Measurements from ENCODE around the gene HERPUD2.
A peak's percentile ranks its signal among the peaks of the same experiment; 100 is the strongest.
"Not testable (repeated sequence)": the region's sequence is repeated elsewhere in the genome, so short reads cannot be mapped to it uniquely, and the experiment has no call there.

The HERPUD2 gene

GRCh38 chr7:35676211-35676610 lies 18.7 kb downstream of the HERPUD2 start:
- no peak for DNase-seq

GRCh38 chr7:35670856-35671569 lies 23.9 kb downstream of the HERPUD2 start:
- no peak for DNase-seq

DNA sequence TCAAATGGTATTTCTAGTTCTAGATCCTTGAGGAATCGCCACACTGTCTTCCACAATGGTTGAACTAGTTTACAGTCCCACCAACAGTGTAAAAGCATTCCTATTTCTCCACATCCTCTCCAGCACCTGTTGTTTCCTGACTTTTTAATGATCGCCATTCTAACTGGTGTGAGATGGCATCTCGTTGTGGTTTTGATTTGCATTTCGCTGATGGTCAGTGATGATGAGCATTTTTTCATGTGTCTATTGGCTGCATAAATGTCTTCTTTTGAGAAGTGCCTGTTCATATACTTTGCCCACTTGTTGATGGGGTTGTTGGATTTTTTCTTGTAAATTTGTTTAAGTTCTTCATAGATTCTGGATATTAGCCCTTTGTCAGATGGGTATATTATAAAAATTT lies 34.5 kb downstream of the HERPUD2 start:
- not testable (repeated sequence) for DNase-seq

DNA sequence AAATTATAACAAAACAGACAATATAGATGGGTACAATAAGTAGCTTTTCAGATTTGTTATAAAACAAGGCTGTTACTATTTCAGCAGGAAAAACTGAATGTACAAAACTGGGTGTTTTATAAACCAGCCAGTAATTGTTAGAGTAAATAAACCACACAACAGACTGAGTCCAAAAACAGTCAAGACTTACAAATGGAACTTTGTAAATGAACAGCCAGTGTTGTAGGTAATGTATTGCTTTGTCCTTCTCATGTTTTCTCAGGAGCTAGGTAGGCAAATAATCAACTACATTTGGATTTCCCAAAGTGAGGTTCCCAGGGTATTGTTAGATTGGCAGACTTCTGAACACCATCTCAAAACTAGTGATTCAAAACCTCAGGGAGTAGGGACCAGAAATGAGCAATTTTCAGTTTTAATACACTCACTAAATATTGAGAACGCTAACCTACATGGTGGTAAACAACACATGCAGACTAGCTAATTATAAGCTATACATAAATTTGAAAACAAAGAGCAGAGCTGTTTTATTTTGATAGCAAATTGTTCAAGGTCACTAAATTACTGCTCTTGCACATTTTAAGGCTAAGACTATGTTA lies 36.2 kb downstream of the HERPUD2 start:
- no peak for DNase-seq

DNA sequence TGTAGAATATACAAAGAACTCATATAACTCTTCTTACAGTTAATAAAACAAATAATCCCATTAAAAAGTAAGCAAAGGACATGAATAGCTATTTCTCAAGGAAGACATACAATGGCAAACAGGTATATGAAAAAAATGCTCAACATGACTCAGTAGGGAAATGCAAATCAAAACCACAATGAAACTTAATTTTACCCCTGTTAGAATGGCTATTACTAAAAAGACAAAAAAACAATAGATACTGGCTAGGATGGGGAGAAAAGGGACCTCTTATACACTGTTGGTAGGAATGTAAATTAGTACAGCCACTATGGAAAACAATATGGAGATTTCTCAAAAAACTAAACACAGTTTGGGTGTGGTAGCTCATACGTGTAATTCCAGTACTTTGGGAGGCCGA lies 37.8 kb downstream of the HERPUD2 start:
- DNase-seq: no peak

GRCh38 chr7:35654558-35654957 lies 40.4 kb downstream of the HERPUD2 start:
- not testable (repeated sequence) for DNase-seq

DNA sequence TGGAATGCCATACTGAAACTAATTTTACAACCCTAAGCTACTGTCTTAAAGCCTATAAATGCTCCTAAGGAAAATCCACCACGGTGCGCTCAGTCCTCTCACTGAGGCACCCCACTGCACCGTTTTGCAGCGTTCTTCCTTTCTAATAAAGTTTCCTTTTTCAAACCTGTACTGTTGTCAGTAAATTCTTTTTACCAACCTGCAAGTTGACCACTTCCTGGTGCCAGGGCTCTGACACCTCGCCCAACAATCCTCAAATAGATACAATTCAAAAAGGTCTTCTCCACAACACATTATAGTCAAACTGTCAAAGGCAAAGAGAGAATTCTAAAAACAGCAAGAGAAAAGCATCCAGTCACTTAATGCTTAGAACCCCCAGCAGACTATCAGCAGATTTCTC lies 42.8 kb downstream of the HERPUD2 start:
- no peak for DNase-seq

GRCh38 chr7:35650751-35651150 lies 44.2 kb downstream of the HERPUD2 start:
- DNase-seq: no peak

DNA sequence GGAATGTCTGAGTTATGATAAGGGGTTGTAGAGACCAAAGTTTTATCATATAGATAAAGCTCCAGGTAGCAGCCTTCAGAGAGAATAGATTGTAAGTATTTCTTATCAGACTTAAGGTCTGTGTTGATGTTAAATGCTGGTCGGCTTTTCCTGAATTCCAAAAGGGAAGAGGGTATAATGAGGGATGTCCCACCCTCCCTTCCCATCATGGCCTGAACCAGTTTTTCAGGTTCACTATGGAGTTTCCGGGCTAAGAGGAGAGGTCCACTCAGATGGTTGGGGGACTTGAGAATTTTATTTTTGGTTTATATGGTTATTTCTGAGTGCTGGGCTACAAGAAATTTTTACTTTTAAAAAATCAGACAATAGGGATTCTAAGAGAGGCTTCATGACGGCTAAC lies 45.2 kb downstream of the HERPUD2 start:
- no peak for DNase-seq

GRCh38 chr7:35648367-35648766 lies 46.6 kb downstream of the HERPUD2 start:
- DNase-seq: no peak

DNA sequence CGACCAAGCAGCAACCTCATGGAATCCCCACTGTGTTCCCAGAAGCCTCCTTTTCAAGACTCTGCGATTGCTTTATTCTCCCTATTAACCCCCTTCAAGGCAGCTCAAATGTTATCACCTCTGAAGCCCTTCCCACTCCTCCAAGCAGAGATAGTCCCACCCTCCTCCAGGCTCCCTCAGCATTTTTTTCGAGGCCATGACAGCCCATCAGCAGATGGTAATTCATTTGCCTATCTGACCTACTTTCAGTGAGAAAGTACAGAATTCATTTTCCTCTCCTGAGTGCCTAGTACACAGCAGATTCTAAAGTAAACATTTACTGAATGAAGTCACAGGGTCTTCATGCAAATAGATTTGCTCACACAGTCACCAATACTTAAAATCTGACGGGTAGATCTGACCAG lies 47.8 kb downstream of the HERPUD2 start:
- DNase-seq: peak; percentile 67

- peak; percentile 32 for DNase-seq
Measured at GRCh38 chr7:35646289-35647023, 48.5 kb downstream of the HERPUD2 start.

- no peak for DNase-seq
Measured at GRCh38 chr7:35645691-35646090, 49.2 kb downstream of the HERPUD2 start.

DNA sequence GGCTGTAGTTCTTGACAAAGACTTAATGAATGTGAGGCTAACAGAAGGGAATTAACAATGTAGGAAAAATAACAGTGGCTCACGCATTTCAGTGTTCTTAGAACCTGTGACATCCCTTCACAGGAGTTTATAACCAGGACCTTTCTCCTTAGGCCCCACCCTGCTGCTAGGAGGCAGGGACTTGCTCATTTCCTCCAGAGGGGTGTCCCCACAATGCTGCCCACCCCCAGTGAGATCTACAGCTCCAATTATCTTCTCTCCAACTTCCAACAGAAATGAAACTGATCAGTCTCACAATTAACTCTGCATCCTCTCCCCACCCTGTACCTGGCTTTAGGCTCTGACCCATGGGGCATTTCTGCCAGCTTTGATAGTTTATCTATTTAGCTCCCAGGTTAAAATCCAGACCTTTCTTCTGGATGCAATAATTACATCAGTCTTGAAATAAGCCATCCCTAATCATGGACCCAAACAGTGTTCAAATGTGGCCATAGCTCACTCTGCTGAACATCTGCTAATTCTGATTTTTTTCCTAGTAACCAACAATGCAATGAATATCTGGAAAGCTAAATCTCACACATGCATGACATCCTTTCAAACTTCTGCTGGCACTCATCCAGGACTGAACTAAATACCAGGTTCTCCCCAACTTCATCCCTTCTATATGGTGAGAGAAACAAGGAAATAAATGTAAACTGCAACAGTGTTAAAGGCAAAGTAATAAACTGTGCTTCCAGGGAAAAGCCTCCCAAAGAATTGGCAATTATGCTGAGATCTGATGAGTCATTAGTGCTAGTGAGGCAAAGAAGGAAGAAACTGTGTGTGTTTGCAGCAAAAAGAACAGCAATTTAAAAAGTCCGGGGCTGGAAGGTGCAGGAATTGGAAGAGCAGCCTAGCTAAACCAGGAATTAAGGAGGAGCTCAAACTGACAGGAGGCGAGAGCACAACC lies 64.6 kb downstream of the HERPUD2 start:
- DNase-seq: peak; percentile 31

- DNase-seq: peak; percentile 77
Measured at GRCh38 chr7:35624299-35625186, 70.4 kb downstream of the HERPUD2 start.

- peak; percentile 69 for DNase-seq
Measured at GRCh38 chr7:35623381-35623780, 71.6 kb downstream of the HERPUD2 start.

DNA sequence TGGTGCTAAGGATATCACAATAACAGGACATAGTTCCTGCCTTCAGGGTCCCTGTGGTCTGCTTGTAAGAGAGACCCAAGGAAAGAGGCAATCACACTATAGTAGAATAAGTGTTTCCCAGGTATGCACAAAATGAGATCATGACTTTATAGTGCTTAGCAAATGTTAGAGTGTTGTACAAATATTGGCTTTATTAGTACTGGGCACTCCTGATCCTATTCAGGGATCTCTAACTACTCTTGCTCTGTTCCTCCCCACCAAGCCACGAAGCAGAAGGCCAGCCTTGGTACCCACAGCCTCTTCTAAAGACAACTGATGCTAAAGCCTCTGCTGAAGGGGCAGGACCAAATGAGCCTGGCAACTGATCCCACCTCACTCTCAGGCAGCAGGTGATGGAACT lies 75.1 kb downstream of the HERPUD2 start:
- no peak for DNase-seq

- no peak for DNase-seq
Measured at GRCh38 chr7:35617041-35617440, 77.9 kb downstream of the HERPUD2 start.

DNA sequence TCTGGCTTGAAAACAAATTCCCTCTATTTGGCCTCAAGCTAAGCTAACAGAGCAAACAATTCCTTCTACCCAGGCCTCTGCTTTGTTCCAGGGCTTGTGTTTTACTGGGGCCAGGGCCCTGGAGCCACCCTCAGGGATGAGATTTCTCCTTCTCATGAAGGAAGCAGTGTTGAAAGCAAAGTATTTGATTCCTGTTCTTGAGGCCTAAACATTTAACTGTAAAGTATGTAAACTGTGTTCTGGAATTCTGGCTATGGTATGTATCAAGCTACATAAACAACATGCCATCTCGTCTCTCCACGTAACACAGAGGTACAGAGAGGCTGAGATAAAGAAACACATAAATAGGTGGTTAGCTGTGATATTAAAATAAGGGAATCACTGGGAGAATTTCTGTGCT lies 81.8 kb downstream of the HERPUD2 start:
- no peak for DNase-seq

DNA sequence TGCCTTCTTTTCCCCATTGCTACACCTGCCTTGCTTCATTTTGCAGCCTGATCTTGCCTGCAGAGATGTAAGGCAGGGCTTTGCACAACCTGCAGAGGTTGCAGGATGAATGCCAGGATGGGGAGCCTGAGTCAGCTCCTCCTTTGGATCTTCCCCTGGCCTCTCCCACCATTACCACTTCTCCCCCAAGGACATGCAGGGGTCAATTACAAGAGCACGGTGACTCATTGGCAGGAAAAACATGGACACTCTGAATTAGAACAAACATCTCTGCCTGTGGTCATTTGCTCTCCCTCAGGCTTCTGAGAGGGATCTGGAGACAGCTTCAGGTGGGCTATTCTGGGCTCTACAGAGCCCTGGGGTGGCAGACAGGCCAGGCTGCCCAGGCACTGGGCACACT lies 89.2 kb downstream of the HERPUD2 start:
- DNase-seq: no peak

DNA sequence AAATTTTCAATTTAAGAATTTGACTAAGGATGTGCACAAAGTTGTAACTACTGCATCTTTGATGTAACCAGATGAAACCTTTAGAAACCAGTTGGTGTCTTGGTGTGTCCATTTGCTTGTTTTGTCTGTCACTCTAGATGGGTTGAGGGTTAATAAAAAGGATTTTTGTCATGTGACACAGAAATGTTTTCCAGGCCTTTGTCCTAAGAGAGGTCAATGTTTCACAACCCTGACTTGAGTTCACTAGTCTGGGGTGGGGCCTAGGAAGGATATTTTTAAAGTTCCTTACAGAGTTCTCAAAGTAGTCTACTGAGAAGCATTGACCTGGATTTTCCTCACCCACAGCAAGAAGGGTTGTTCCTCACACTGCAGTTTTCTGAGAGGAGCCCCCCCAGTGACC lies 90.3 kb downstream of the HERPUD2 start:
- no peak for DNase-seq

GRCh38 chr7:35599645-35600044 lies 95.3 kb downstream of the HERPUD2 start:
- no peak for DNase-seq
